BE2C (cell line): ENCODE results near the gene SPEF1.

Experiments used
- DNase-seq: peaks from one replicate; pipeline ENCODE4 v3.0.0-alpha.2; 2020
- H3K27me3 ChIP-seq: fragments of 250-450 bp; sonication (Bioruptor Pico); 2 replicates; pipeline ENCODE4 v1.5.1; 2020; ENCODE audit warnings: mild to moderate bottlenecking
- H3K36me3 ChIP-seq: fragments of 250-450 bp; sonication (Bioruptor Pico); 2 replicates; pipeline ENCODE4 v1.5.1; 2020; ENCODE audit warnings: mild to moderate bottlenecking
- H3K4me1 ChIP-seq: fragments of 250-450 bp; sonication (Bioruptor Pico); 2 replicates; pipeline ENCODE4 v1.5.1; 2020
- H3K4me3 ChIP-seq: 2 replicates; pipeline ENCODE4 v1.5.1; 2011; ENCODE audit warnings: low read depth, low read length
- H3K9me3 ChIP-seq: fragments of 250-450 bp; sonication (Bioruptor Pico); 2 replicates; pipeline ENCODE4 v1.5.1; 2020
- TF ChIP-seq, protein P1 (sequence below): IDR thresholded peaks from 2 replicates; pipeline ENCODE4 v1.5.1; 2012; ENCODE audit warnings: mild to moderate bottlenecking, low read depth, low read length

SPEF1 gene

DNA sequence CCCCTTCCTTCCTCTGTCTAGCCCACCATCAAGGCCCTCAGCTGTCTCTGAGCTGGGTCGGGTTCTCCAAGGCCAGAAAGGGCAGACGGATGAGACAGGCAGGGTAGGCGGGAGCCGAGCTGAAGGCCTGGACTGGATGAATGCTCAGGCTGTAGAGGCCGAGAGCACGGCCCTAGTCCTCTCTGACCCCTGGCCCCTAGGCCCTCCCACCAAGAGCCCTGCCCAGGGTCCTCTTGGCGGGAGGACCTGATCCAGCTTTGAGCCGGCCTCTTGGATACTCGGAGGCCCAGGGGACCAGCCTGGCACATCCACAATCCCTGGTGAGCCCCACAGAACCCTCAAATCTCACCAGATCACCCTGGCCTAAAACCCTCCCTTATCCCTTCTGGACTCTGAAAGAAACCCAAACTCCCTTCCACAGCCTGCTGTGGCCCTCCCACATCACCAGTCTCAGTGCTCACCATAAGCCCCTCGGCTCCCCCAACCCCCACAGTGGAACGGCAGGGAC lies 21.9 kb downstream of the SPEF1 start:
- DNase-seq: no peak

DNA sequence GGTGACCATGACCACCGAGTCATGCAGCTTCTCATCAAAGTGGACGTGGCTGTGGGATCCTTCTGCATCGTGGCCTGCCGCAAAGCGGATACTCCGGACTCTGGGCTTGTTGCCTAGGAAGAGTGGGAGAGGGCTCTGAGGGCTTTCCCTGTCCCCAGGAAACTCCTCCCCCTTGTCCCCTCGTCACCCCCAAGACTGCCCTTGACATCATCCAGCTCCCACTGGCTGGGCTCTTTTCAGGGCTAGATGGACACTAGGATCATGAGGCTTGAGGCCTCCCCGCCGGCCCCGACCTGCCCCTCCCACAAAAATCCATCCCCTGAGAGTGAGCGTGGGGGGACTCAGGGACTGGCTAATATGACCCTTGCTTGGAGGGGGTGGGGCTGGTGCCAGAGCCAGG lies 22.7 kb downstream of the SPEF1 start:
- Histone ChIP-seq H3K4me3 (no peak overlapping the region), H3K36me3 (peaks cover 30% of the 10 kb centered on the region), H3K9me3 (no peaks in the 10 kb centered on the region), H3K27me3 (no peaks in the 10 kb centered on the region), H3K4me1 (no peaks in the 10 kb centered on the region)
- DNase-seq: no peak
- TF ChIP-seq, protein P1, sequence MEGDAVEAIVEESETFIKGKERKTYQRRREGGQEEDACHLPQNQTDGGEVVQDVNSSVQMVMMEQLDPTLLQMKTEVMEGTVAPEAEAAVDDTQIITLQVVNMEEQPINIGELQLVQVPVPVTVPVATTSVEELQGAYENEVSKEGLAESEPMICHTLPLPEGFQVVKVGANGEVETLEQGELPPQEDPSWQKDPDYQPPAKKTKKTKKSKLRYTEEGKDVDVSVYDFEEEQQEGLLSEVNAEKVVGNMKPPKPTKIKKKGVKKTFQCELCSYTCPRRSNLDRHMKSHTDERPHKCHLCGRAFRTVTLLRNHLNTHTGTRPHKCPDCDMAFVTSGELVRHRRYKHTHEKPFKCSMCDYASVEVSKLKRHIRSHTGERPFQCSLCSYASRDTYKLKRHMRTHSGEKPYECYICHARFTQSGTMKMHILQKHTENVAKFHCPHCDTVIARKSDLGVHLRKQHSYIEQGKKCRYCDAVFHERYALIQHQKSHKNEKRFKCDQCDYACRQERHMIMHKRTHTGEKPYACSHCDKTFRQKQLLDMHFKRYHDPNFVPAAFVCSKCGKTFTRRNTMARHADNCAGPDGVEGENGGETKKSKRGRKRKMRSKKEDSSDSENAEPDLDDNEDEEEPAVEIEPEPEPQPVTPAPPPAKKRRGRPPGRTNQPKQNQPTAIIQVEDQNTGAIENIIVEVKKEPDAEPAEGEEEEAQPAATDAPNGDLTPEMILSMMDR: no peak

More for the DNA sequence above, 21.9 kb downstream of the SPEF1 start:
- no peaks in the 10 kb centered on the region for H3K4me1 ChIP-seq
- H3K36me3 ChIP-seq: peaks cover 30% of the 10 kb centered on the region
- H3K9me3 ChIP-seq: no peaks in the 10 kb centered on the region
- no peak overlapping the region for H3K4me3 ChIP-seq
- TF ChIP-seq, protein P1: no peak
- no peaks in the 10 kb centered on the region for H3K27me3 ChIP-seq

DNA sequence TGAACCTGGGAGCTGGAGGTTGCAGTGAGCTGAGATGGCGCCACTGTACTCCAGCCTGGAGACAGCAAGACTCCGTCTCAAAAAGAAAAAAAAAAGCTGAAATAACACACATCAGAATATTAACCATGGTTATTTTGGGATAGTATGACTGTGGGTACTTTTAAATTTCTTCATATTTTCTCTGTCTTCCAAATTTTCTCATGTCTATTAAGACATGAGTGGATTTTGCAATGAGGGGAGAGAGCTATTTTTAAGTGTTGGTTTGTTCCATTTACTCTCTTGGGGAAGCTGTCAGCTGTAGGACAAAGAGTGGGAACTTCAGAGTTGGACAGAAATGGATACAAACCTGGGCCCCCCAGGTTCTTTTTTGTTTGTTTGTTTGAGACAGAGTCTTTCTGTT lies 24.0 kb downstream of the SPEF1 start:
- no peak for DNase-seq
- Histone ChIP-seq H3K36me3 (peaks cover 30% of the 10 kb centered on the region), H3K4me3 (no peak overlapping the region), H3K9me3 (no peaks in the 10 kb centered on the region), H3K4me1 (peaks cover 6% of the 10 kb centered on the region; the same call in 1 of the 2 replicates), H3K27me3 (no peaks in the 10 kb centered on the region)
- TF ChIP-seq, protein P1: no peak

DNA sequence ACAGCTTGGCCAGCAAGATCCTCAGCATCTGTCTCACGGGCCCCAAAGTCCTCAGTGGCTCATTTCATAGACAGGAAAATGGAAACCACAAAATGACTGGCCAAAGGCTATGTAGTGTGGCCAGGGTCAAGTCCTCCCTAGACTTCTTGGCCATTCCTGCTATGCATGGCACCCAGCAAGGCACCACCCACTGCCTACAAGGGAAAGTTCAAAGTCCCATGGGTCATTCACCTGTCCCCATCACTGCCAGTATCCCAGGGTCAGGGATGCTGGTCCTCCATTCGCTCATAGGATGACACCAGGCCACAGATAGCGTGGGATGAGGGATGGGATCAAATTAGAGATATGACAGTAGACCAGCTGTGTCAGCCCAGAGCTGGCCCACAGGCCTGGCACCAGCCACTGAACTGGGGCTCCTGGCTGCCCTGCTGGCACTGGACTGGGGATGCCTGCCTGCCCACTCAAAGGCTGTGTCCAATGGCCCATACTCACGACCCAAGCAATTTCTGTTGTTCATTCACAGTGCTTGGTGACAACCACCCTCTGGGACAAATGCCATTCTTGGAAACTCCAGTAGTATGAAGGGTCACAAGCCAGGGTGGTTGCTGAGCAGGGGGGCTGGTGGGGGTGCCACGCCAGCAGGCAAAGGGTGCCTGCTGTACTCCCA lies 25.3 kb downstream of the SPEF1 start:
- Histone ChIP-seq H3K4me1 (peaks cover 6% of the 10 kb centered on the region; the same call in 1 of the 2 replicates), H3K9me3 (no peaks in the 10 kb centered on the region), H3K27me3 (no peaks in the 10 kb centered on the region), H3K36me3 (peaks cover 26% of the 10 kb centered on the region), H3K4me3 (no peak overlapping the region)
- TF ChIP-seq, protein P1: no peak
- DNase-seq: no peak

DNA sequence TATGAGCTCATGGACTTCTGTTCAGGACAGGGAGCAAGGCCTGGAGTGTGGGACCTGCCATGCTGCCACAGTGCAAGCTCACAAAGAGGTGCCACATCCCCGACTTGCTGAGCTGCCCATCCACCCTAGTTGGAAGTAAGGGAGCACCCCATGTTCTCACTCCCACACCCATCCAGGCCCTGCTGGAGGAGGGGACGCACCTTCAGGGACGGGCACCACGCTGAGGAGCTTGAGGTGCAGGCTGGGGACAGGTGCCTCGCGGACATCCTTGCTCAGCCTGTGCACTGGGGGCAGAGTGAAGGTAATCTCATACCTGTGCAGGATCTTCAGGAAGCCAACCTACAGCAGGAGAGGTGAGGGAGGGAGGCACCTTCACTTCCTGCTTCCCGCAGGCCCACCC lies 26.0 kb downstream of the SPEF1 start:
- DNase-seq: no peak
- Histone ChIP-seq H3K9me3 (no peaks in the 10 kb centered on the region), H3K4me3 (no peak overlapping the region), H3K36me3 (peaks cover 22% of the 10 kb centered on the region), H3K27me3 (no peaks in the 10 kb centered on the region), H3K4me1 (peaks cover 6% of the 10 kb centered on the region; the same call in 1 of the 2 replicates)
- TF ChIP-seq, protein P1: no peak

DNA sequence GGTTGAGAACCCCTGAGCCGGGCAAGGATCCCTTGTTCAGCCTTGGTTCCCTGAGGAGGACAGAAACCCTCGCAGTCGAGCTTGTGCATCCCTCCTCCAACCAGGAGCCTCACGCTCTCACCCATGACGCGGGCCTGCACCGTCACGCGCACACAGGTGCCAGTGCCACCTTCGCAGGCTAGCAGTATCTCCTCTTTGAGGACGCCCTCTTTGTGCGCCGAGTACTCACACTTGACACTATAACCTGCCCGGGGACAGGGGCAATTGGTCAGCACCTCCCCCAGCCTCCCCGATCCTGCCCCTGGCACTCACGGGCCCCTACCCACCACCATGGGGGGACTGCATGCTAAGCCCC lies 27.0 kb downstream of the SPEF1 start:
- no peak overlapping the region for H3K4me3 ChIP-seq
- no peaks in the 10 kb centered on the region for H3K27me3 ChIP-seq
- no peaks in the 10 kb centered on the region for H3K9me3 ChIP-seq
- TF ChIP-seq, protein P1: no peak
- H3K4me1 ChIP-seq: peaks cover 6% of the 10 kb centered on the region
- DNase-seq: no peak
- peaks cover 17% of the 10 kb centered on the region for H3K36me3 ChIP-seq
